ENCODE measurements around the gene EMID1. TPM values are rescaled to one million over a fixed set of nuclear protein-coding genes. Genes with fewer than 3 reads are reported as not detected.

Gene EMID1
- polyA plus RNA-seq, 1 donor: 152 TPM

DNA sequence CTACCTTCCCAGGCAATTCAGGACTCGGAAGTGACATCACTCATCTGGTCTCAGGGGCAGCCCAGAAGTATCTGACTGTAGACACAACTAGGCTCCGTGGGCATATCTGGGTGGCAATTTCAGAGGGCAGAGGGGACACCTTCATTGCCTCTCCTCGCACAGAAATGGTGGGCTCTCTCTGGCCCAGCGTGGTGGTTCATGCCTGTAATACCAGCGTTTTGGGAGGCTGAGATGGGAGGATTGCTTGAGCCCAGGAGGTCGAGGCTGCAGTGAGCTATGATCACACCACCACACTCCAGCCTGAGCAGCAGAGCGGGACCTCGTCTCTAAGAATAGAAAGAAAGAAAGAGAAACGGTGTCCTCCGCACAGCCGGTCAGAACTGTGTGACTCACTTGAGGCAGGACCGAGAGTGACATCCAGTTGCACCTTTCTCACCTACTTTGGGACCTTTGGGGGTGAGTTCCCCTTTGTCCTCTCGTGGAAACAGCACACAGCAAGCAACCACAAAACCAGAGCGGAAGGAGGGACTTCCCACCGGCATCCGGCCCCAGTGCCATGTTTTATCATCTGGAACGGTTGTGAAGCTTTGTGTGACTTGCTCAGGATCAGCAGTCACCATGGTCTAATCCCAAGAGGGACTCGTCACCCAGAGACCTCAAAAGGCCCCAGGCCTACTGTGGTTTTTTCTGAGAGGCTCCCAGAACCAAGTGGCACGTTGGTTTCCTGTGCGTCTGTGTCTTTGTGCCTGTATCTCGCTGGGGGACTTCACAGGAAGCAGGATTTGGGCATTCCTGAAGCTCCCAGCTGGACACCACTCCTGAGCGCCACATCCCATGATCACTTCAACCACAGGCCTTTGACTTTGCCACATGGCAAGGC is 38.4 kb upstream of the EMID1 start:
- Histone ChIP-seq H3K27me3 (ENCODE audit: control insufficient read depth, insufficient read depth, low read length) (no peaks in the 10 kb centered on the region), H3K27ac (ENCODE audit: low read length) (no peak overlapping the region), H3K4me3 (ENCODE audit: low read length) (no peak overlapping the region), H3K9me3 (ENCODE audit: control insufficient read depth, low read depth, low read length) (no peaks in the 10 kb centered on the region), H3K36me3 (ENCODE audit: control insufficient read depth, insufficient read depth, low read length) (no peaks in the 10 kb centered on the region), H3K4me1 (ENCODE audit: control insufficient read depth, insufficient read depth, low read length) (no peaks in the 10 kb centered on the region)
- no CpG with 5 or more reads among the region's 22 CpGs for WGBS (ENCODE audit: insufficient coverage, low lambda C conversion rate)
- no peak for DNase-seq

DNA sequence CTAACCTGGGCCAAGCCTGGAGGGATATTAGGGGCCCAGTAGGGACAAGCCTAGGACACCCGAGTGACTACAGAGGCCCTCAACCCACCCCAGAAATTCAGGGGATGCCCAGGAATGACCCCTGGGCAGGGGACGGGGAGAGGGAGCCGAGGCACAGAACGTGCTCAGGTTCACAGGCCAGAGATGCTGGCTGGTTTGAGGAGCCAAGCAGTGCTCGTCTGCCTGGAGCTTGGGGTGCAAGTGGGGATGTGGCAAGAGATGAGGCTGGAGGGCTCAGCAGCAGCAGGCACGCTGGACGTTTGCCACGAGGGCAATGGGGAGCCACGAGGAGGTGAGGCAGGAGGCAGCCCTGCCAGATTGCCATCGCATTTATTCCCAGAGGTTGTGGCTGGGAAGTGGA is 34.0 kb upstream of the EMID1 start:
- 80% methylated on average over 1 of the region's 10 CpGs for WGBS (ENCODE audit: insufficient coverage, low lambda C conversion rate)

DNA sequence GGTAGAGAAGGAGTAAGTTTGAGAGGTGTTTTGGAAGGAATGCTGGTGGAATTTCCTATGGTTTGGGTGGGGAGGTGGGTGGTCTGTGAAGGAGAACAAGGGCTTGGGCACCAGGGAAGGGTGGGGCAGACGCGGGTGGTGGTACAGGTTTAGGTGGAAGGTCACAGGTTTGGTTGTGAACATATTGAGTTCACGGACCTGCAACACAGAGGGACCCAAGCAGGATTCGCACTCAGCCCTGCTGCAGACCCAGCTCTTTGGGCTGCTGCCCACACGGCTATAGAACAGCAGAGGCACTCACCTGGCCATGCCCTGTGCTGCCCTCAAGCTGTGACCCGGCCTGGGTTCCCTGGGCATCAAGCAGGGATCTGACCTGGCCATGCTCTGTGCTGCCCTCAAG is 33.5 kb upstream of the EMID1 start:
- no CpG with 5 or more reads among the region's 6 CpGs for WGBS (ENCODE audit: insufficient coverage, low lambda C conversion rate)

More for the DNA sequence above, 34.0 kb upstream of the EMID1 start:
- Histone ChIP-seq H3K4me3 (ENCODE audit: low read length) (no peak overlapping the region), H3K4me1 (ENCODE audit: control insufficient read depth, insufficient read depth, low read length) (no peaks in the 10 kb centered on the region), H3K27ac (ENCODE audit: low read length) (no peak overlapping the region), H3K27me3 (ENCODE audit: control insufficient read depth, insufficient read depth, low read length) (no peaks in the 10 kb centered on the region), H3K36me3 (ENCODE audit: control insufficient read depth, insufficient read depth, low read length) (no peaks in the 10 kb centered on the region), H3K9me3 (ENCODE audit: control insufficient read depth, low read depth, low read length) (peaks cover 10% of the 10 kb centered on the region)
- DNase-seq: no peak

DNA sequence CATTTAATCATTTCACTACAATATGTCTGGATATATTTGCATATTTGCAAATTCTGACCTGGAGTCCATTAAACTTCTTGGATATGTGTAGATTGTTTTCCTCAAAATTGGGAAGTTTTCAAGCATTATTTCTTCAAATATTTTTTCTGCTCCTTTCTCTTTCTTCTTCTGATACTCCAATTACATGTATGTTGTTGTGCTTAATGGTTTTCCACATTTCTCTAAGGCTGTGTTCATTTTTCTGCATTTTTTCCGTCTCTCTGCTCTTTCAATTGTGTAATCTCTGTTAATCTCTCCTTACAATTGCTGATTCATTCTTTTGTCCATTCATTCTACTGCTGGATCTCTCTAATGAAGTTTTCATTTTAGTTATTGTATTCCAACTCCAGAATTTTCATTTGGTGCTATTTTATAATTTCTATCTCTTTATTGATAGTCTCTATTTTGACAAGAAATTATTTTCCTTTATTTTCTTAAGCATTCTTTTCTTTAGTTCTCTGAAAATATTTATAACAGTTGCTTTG is 30.3 kb upstream of the EMID1 start:
- H3K4me3 ChIP-seq (ENCODE audit: low read length): no peak overlapping the region
- no peaks in the 10 kb centered on the region for H3K27me3 ChIP-seq (ENCODE audit: control insufficient read depth, insufficient read depth, low read length)
- H3K9me3 ChIP-seq (ENCODE audit: control insufficient read depth, low read depth, low read length): peaks cover 10% of the 10 kb centered on the region
- H3K27ac ChIP-seq (ENCODE audit: low read length): no peak overlapping the region
- no peaks in the 10 kb centered on the region for H3K4me1 ChIP-seq (ENCODE audit: control insufficient read depth, insufficient read depth, low read length)
- no peak for DNase-seq
- WGBS (ENCODE audit: insufficient coverage, low lambda C conversion rate): 71% methylated on average over 1 of the region's 1 CpG
- H3K36me3 ChIP-seq (ENCODE audit: control insufficient read depth, insufficient read depth, low read length): no peaks in the 10 kb centered on the region

More for the DNA sequence above, 33.5 kb upstream of the EMID1 start:
- Histone ChIP-seq H3K9me3 (ENCODE audit: control insufficient read depth, low read depth, low read length) (peaks cover 10% of the 10 kb centered on the region), H3K36me3 (ENCODE audit: control insufficient read depth, insufficient read depth, low read length) (no peaks in the 10 kb centered on the region), H3K4me1 (ENCODE audit: control insufficient read depth, insufficient read depth, low read length) (no peaks in the 10 kb centered on the region), H3K4me3 (ENCODE audit: low read length) (no peak overlapping the region), H3K27ac (ENCODE audit: low read length) (no peak overlapping the region), H3K27me3 (ENCODE audit: control insufficient read depth, insufficient read depth, low read length) (no peaks in the 10 kb centered on the region)
- no peak for DNase-seq

DNA sequence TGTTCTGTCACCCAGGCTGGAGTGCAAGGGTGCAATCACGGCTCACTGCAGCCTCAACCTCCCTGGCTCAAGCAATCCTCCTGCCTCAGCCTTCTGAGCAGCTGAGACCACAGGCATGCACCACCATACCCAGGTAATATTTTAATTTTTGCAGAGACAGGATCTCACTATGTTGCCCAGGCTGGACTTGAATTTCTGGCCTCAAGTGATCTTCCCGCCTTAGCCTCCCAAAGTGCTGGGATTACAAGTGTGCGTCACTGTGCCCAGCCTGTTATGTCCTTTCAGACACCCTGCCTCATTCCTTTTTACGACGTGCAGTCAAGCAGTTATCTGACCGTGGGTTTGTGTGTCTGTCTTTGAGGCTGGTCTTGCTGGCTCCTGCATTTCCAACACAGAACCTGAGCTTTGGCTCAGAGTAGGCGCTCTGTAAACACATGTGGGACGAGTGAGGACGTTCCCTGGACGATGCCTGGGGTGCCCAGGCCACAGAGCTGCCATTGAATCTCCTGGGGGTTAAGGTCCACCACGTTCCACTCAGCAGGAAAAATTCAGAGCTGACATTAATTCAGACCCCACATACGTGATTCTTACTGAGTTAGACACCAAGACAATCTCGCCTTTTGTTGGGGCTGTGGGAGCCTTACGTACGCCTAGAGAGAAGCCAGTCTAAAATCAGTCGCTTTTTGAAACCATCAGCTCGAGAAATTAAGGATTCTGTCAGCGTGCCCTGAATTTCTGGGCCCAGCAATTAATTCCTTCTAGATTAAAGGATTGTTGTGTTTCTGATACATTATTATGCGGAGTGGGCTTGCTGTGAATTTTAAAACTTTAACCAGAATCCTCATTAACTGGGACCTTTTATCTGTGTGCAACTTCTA is 21.5 kb upstream of the EMID1 start:
- no peaks in the 10 kb centered on the region for H3K9me3 ChIP-seq (ENCODE audit: control insufficient read depth, low read depth, low read length)
- WGBS (ENCODE audit: insufficient coverage, low lambda C conversion rate): no CpG with 5 or more reads among the region's 19 CpGs
- H3K27me3 ChIP-seq (ENCODE audit: control insufficient read depth, insufficient read depth, low read length): no peaks in the 10 kb centered on the region
- H3K36me3 ChIP-seq (ENCODE audit: control insufficient read depth, insufficient read depth, low read length): no peaks in the 10 kb centered on the region
- DNase-seq: no peak
- H3K27ac ChIP-seq (ENCODE audit: low read length): no peak overlapping the region
- H3K4me1 ChIP-seq (ENCODE audit: control insufficient read depth, insufficient read depth, low read length): no peaks in the 10 kb centered on the region
- no peak overlapping the region for H3K4me3 ChIP-seq (ENCODE audit: low read length)

DNA sequence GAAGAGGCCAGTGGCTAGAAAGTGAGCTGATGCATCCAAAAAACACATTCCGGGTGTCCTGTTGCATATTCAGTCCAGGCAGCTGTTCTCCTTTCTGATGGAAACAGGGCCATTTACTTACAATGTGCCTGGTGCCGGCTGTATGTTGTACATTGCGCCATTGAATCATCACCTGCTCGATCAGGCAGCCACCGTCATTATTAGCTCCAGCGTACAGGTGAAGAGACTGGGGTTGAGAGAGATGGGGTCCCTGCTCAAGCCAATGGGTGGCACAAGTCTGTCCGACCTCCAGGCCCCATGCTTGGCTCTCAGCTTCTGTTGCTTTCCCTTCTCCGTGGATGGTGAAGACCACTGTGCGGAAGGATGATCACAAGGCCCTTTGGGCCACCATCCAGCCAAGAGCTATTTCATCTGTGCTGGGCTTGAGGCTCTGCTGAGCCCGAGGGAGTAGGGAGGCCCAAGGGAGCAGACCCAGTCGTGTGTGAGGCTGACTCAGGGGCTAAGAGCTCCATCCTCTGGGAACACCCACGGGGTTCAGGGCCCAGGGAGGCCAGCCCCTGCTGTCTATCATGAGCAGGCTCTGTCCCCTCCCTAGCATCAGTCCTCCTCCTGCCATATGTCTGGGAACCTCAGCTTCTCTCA is 20.7 kb upstream of the EMID1 start:
- WGBS (ENCODE audit: insufficient coverage, low lambda C conversion rate): 100% methylated on average over 1 of the region's 12 CpGs

DNA sequence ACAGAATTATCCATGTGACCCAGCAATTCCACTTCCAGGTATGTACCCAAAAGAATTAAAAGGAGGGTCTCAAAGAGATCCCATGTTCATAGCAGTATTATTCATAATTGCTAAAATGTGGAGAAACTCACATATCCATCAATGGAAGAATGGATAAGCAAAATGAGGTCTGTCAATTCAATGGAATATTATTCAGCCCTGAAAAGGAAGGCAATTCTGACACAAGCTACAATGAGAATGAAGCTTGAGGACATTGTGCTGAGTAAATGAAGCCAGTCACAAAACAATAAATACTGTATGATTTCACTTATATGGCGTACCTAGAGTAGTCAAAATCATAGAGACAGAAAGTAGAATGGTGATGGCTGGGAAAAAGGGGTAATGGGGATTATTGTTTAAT is 19.4 kb upstream of the EMID1 start:
- Histone ChIP-seq H3K27ac (ENCODE audit: low read length) (no peak overlapping the region), H3K27me3 (ENCODE audit: control insufficient read depth, insufficient read depth, low read length) (no peaks in the 10 kb centered on the region), H3K4me1 (ENCODE audit: control insufficient read depth, insufficient read depth, low read length) (no peaks in the 10 kb centered on the region), H3K4me3 (ENCODE audit: low read length) (no peak overlapping the region), H3K9me3 (ENCODE audit: control insufficient read depth, low read depth, low read length) (no peaks in the 10 kb centered on the region), H3K36me3 (ENCODE audit: control insufficient read depth, insufficient read depth, low read length) (no peaks in the 10 kb centered on the region)
- WGBS (ENCODE audit: insufficient coverage, low lambda C conversion rate): no CpG with 5 or more reads among the region's 1 CpG
- no peak for DNase-seq

More for the DNA sequence above, 20.7 kb upstream of the EMID1 start:
- Histone ChIP-seq H3K27ac (ENCODE audit: low read length) (no peak overlapping the region), H3K9me3 (ENCODE audit: control insufficient read depth, low read depth, low read length) (no peaks in the 10 kb centered on the region), H3K4me1 (ENCODE audit: control insufficient read depth, insufficient read depth, low read length) (no peaks in the 10 kb centered on the region), H3K4me3 (ENCODE audit: low read length) (no peak overlapping the region), H3K36me3 (ENCODE audit: control insufficient read depth, insufficient read depth, low read length) (no peaks in the 10 kb centered on the region), H3K27me3 (ENCODE audit: control insufficient read depth, insufficient read depth, low read length) (no peaks in the 10 kb centered on the region)
- no peak for DNase-seq

DNA sequence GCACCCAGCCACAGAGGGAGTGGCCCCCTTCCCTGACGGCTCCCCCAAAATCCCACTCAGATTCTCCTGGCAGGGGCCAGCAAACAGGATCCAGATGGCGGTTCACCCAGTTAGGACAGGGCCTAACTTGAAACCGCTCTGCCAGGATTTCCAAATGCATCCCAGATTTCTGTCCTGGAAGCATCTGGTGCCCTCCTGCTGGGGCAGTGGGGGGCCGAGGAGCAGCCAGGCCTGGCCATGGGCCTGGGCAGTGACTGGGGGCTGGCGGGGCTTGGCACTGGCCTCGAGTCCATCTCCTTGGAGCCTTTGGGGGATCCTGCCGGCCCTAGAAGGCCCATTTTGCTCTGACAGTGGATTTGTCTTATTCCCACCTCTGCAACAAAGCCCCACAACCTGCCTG is 17.9 kb upstream of the EMID1 start:
- no peak for DNase-seq
- no CpG with 5 or more reads among the region's 7 CpGs for WGBS (ENCODE audit: insufficient coverage, low lambda C conversion rate)

DNA sequence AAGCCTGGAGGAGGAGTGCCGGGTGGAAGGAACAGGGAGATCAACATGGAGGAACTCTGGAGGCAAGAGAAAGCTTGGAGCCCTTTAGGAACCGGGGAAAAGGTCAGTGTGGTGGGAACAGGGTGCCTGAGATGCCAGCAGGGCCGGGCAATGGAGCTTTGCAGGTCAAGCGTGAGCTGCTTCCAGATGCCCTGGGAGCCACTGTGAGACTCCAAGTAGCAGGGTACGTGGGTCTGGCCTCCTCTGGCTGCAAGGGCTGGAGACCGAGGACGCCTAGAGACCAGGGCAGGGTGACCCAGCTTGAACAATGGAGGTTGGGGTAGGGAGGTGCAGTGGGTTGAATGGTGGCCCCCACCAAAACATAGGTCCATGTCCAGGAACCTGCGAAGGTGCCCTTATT is 15.6 kb upstream of the EMID1 start:
- no peak overlapping the region for H3K27ac ChIP-seq (ENCODE audit: low read length)
- H3K9me3 ChIP-seq (ENCODE audit: control insufficient read depth, low read depth, low read length): no peaks in the 10 kb centered on the region
- no peaks in the 10 kb centered on the region for H3K27me3 ChIP-seq (ENCODE audit: control insufficient read depth, insufficient read depth, low read length)
- WGBS (ENCODE audit: insufficient coverage, low lambda C conversion rate): no CpG with 5 or more reads among the region's 8 CpGs
- no peak overlapping the region for H3K4me3 ChIP-seq (ENCODE audit: low read length)
- no peak for DNase-seq
- H3K4me1 ChIP-seq (ENCODE audit: control insufficient read depth, insufficient read depth, low read length): no peaks in the 10 kb centered on the region
- no peaks in the 10 kb centered on the region for H3K36me3 ChIP-seq (ENCODE audit: control insufficient read depth, insufficient read depth, low read length)

More for the DNA sequence above, 17.9 kb upstream of the EMID1 start:
- no peaks in the 10 kb centered on the region for H3K27me3 ChIP-seq (ENCODE audit: control insufficient read depth, insufficient read depth, low read length)
- H3K27ac ChIP-seq (ENCODE audit: low read length): no peak overlapping the region
- H3K36me3 ChIP-seq (ENCODE audit: control insufficient read depth, insufficient read depth, low read length): no peaks in the 10 kb centered on the region
- H3K9me3 ChIP-seq (ENCODE audit: control insufficient read depth, low read depth, low read length): no peaks in the 10 kb centered on the region
- H3K4me3 ChIP-seq (ENCODE audit: low read length): no peak overlapping the region
- no peaks in the 10 kb centered on the region for H3K4me1 ChIP-seq (ENCODE audit: control insufficient read depth, insufficient read depth, low read length)

DNA sequence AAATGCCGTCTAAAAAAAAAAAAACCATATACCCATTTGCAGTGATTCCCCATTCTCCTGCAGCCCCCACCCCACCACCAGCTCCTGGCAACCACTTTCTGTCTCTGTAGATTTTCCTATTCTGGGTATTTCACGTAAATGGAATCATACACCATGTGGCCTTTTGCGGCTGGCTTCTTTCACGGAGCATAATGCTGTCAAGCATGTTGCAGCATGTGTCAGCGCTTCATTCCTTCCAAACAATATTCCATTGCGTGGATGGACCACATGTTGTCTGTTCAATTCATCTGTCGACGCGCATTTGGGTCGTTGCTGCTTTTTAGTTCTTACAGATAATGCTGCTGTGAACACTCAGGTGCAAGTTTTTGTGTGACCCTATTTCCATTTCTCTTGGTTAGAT is 14.8 kb upstream of the EMID1 start:
- WGBS (ENCODE audit: insufficient coverage, low lambda C conversion rate): no CpG with 5 or more reads among the region's 10 CpGs
- Histone ChIP-seq H3K36me3 (ENCODE audit: control insufficient read depth, insufficient read depth, low read length) (no peaks in the 10 kb centered on the region), H3K9me3 (ENCODE audit: control insufficient read depth, low read depth, low read length) (no peaks in the 10 kb centered on the region), H3K4me1 (ENCODE audit: control insufficient read depth, insufficient read depth, low read length) (no peaks in the 10 kb centered on the region), H3K27me3 (ENCODE audit: control insufficient read depth, insufficient read depth, low read length) (no peaks in the 10 kb centered on the region), H3K4me3 (ENCODE audit: low read length) (no peak overlapping the region), H3K27ac (ENCODE audit: low read length) (no peak overlapping the region)
- DNase-seq: no peak

Data from large intestine (tissue), 3 donors.